HG03457 (cell line): ENCODE data around the gene ASTN2.

Experiments used
- ATAC-seq: cut with Tn5 transposase; IDR thresholded peaks from one replicate; pipeline ENCODE4 v1.9.1; 2021; ENCODE audit warnings: moderate number of reproducible peaks; ENCODE audit not compliant: unreplicated experiment

ASTN2 gene

GRCh38 chr9:116647515-116647809 lies 767.4 kb downstream of the ASTN2 start:
- ATAC-seq, result no peak

- ATAC-seq, result no peak
Observed at GRCh38 chr9:116646661-116647514, 768.0 kb downstream of the ASTN2 start.

GRCh38 chr9:116644091-116644688 lies 770.7 kb downstream of the ASTN2 start:
- ATAC-seq, result no peak

- ATAC-seq, result no peak
Observed at GRCh38 chr9:116643691-116644090, 771.2 kb downstream of the ASTN2 start.

GRCh38 chr9:116641292-116642059 lies 773.4 kb downstream of the ASTN2 start:
- ATAC-seq, result no peak

- no peak for ATAC-seq
Observed at GRCh38 chr9:116639251-116639741, 775.6 kb downstream of the ASTN2 start.

GRCh38 chr9:116635908-116636307 lies 778.9 kb downstream of the ASTN2 start:
- no peak for ATAC-seq

- ATAC-seq, result no peak
Observed at GRCh38 chr9:116632990-116633838, 781.6 kb downstream of the ASTN2 start.

GRCh38 chr9:116629634-116630033 lies 785.2 kb downstream of the ASTN2 start:
- ATAC-seq, result no peak

- ATAC-seq, result no peak
Observed at GRCh38 chr9:116628716-116629115, 786.1 kb downstream of the ASTN2 start.

GRCh38 chr9:116627433-116627832 lies 787.4 kb downstream of the ASTN2 start:
- ATAC-seq, result no peak

GRCh38 chr9:116626762-116627161 lies 788.1 kb downstream of the ASTN2 start:
- no peak for ATAC-seq

- ATAC-seq, result no peak
Observed at GRCh38 chr9:116623715-116624114, 791.1 kb downstream of the ASTN2 start.

GRCh38 chr9:116617389-116617788 lies 797.5 kb downstream of the ASTN2 start:
- ATAC-seq, result no peak

- ATAC-seq, result no peak
Observed at GRCh38 chr9:116616304-116616914, 798.4 kb downstream of the ASTN2 start.

- ATAC-seq, result no peak
Observed at GRCh38 chr9:116608064-116608463, 806.8 kb downstream of the ASTN2 start.

- no peak for ATAC-seq
Observed at GRCh38 chr9:116605904-116606341, 808.9 kb downstream of the ASTN2 start.

- no peak for ATAC-seq
Observed at GRCh38 chr9:116605060-116605459, 809.8 kb downstream of the ASTN2 start.

GRCh38 chr9:116604251-116604650 lies 810.6 kb downstream of the ASTN2 start:
- ATAC-seq, result no peak

- ATAC-seq, result no peak
Observed at GRCh38 chr9:116599342-116599884, 815.4 kb downstream of the ASTN2 start.
